ENCODE results near the gene ARHGEF26.
"Not testable (repeated sequence)": the region's sequence is repeated elsewhere in the genome, so short reads cannot be mapped to it uniquely, and the experiment has no call there.

ARHGEF26 gene, protein sequence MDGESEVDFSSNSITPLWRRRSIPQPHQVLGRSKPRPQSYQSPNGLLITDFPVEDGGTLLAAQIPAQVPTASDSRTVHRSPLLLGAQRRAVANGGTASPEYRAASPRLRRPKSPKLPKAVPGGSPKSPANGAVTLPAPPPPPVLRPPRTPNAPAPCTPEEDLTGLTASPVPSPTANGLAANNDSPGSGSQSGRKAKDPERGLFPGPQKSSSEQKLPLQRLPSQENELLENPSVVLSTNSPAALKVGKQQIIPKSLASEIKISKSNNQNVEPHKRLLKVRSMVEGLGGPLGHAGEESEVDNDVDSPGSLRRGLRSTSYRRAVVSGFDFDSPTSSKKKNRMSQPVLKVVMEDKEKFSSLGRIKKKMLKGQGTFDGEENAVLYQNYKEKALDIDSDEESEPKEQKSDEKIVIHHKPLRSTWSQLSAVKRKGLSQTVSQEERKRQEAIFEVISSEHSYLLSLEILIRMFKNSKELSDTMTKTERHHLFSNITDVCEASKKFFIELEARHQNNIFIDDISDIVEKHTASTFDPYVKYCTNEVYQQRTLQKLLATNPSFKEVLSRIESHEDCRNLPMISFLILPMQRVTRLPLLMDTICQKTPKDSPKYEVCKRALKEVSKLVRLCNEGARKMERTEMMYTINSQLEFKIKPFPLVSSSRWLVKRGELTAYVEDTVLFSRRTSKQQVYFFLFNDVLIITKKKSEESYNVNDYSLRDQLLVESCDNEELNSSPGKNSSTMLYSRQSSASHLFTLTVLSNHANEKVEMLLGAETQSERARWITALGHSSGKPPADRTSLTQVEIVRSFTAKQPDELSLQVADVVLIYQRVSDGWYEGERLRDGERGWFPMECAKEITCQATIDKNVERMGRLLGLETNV

DNA sequence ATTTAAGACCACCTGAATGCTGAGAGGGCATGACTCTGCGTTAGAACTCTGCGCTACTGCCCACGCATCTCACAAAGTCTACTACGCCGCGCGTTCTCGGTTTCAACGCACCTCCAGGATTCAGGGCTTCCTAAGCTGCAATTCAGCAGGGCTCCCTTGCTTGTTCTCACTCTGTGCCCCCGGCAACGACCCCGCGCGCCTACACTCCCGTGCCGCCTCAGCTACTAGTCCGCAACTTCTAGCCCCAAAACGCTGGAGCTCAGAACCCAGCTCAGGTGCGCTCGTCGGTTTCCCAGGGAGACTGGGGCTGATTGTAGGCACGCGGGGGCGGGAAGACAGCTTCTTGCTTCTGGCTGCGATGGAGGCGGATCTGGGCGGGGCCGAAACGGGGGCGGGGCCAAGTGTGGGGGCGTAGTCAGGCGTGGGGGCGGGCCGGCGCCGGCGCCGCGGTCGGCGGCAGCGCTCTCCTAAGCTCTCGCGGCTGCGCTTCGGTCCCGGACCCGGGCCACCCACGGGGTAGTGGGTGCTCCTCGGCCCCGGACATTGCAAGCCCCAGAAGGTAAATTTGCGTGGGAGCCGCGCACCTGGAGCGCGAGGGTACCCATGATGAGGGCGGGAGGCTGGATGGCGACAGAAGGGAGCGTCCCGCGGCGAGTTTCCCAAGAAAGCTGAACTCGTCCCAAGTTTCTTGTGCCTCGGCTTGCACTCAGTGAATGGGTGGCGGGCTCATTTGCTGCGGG lies at the start of gene ARHGEF26:
Gene ARHGEF26 (plus strand): TSS at position 430 of the 740 bp plus-strand sequence. CDS start 603 bp downstream, outside the sequence.
- peak; percentile 59 for DNase-seq (ENCODE audit: low read depth)

DNA sequence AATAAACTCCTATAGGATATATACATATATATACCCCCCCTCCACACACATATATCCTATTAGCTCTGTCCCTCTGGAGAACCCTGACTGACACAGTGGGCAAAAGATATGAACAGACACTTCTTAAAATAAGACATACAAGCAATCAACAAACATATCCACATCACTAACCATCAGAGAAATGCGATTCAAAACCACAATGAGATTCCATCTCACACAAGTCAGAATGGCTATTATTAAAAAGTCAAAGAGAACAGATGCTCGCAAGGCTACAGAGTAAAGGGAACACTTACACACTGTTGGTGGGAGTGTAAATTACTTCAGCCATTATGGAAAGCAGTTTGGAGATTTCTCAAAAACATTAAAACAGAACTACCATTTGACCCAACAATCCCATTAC lies 46.2 kb upstream of the ARHGEF26 start:
- no peak for DNase-seq (ENCODE audit: low read depth)

DNA sequence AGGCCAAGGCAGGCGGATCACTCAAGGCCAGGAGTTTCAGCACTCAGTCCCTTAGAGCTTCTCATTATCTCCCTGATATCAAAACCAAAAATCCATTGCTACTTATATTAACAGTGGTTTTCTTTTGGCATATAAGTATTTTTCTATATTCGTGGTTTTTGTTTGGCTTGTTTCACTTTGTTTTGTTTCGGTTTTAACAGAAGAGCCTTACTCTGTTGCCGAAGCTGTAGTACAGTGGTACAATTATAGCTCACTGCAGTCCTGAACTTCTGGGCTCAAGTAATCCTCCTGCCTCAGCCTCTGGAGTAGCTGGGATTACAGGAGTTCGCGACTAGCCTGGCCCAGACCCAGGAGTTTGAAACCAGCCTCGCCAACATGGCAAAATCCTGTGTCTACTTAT lies 42.5 kb upstream of the ARHGEF26 start:
- no peak for DNase-seq (ENCODE audit: low read depth)

DNA sequence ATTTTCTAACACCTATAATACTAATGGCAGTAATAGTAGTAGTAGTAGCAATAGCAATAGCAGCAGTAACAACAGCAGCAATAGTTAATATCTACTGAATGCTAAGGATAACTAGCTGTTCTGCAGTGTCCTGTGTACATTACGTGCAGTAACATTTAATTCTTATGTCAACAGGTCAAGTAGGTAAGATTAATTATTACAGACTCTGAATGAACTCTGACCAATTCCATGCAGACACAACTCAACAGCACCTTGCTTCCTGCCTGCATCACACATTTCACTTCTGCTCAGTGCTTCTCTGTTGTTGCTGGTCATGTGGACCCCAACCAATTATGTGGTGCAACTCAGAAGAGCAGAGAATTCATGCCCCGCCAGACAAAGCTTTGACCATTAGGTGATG lies 39.9 kb upstream of the ARHGEF26 start:
- no peak for DNase-seq (ENCODE audit: low read depth)

DNA sequence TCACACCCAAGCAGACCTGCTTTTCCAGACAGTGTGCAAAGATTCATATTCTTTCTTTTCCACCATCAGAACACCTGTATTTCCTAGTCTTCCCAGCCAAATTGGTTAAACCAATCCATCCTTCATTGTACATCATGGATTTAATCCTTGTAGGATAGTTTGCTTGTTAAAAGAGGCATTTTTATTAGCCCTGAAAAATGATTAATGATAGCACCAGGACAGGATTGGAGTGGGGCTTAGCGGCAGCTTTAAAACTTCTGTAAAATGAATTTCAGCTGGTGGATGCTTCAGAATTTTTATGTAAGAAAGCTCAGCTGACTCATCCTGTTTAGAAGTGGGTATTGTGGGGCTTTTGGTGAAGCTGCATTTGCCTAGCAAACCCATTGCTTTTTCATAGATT lies 36.1 kb upstream of the ARHGEF26 start:
- no peak for DNase-seq (ENCODE audit: low read depth)

DNA sequence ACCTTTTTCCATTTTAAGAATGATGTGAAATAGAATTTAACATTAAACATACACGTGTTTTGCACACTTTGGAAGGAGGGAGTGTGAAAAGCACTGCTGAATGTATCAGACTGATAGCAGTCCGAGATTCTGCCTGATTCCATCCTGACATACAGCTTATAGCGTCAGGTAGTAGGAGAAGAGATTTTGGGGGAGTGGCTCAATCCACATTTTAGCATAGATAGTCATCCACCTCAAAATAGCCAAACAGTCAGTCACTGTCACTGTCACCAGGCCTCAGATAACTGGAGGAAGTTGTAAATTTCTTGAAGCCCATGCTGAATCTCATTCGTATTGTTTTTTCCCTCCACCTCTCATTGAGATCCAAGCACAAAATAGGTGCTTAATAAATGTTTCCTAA lies 35.4 kb upstream of the ARHGEF26 start:
- no peak for DNase-seq (ENCODE audit: low read depth)

DNA sequence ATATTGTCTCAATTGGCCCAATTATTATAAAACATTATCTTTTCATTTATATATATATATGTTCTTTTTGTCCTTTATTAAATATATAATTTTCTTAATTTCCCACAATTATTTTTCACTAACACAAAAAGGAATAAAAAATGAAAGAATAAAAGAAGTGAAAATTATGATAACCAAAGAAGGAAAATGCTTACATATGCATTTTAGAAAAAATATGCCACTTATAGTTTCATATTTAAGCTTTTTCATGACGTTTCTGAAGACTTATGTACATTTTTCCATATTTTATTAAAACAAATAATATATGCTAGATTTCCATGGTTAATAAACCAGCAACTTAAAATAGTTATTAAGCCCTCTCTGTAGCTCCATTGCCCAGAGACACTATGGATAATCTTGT lies 34.9 kb upstream of the ARHGEF26 start:
- peak; percentile 1 for DNase-seq (ENCODE audit: low read depth)

DNA sequence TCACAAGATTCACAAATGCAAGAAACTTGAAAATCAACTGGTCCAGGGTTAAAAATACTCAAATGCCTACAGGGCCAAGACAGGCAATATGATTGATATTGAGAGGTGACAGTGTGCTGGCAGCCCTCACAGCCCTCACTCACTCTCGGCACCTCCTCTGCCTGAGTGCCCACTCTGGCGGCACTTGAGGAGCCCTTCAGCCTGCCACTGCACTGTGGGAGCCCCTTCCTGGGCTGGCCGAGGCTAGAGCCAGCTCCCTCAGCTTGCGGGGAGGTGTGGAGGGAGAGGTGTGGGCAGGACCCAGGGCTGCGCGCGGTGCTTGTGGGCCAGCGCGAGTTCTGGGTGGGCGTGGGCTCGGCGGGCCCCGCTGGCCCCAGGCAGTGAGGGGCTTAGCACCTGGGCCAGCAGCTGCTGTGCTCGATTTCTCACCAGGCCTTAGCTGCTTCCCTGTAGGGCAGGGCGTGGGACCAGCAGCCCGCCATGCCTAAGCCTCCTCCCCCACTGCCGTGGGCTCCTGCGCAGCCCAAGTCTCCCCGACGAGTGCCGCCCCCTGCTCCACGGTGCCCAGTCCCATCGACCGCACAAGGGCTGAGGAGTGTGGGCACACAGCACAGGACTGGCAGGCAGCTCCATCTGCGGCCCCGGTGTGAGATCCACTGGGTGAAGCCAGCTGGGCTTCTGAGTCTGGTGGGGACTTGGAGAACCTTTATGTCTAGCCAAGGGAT lies 33.3 kb upstream of the ARHGEF26 start:
- DNase-seq (ENCODE audit: low read depth) = not testable (repeated sequence)

DNA sequence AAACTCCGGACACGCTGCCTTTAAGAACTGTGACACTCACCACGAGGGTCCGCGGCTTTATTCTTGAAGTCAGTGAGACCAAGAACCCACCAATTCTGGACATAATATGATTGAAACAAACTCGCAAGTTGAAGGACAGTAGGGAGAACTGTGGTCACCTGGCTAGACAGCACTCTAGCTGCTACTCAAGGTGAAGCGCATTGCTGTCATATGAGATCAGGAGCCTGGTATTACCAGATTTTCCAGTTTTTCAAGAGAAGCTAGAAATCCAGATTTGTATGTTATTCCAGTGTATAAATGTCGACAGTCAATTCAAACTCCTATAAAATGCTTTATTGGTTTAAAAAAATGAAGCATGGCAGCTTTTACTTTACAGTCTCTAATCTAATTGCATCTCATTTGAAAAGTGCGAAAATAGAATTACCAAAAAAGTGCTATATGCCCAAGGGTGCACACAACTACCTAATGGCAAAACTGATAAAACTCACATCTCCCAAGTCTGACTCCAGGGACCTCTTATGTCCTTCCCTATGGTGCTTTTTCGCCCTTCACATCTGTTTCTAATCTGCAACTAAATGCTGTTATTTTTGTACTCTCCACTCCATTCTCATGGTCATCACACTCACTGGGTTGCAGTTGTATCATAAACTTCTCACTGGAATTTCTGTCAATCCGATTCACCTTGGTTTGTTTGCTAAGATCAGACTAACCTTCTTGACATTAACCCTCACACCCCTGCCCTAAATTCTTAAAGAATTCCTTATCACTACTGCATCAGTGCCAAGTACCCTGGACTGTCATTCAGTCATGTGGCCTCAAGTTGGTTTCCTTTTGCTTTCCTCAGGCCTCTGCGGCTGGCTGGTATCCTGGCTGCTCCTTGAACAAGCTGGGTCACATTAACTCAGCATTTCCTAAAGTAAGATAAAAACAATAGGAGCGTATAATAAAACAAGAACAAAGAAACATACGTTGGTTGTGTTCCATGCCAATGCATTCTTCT lies 31.5 kb upstream of the ARHGEF26 start:
- DNase-seq (ENCODE audit: low read depth) = no peak

DNA sequence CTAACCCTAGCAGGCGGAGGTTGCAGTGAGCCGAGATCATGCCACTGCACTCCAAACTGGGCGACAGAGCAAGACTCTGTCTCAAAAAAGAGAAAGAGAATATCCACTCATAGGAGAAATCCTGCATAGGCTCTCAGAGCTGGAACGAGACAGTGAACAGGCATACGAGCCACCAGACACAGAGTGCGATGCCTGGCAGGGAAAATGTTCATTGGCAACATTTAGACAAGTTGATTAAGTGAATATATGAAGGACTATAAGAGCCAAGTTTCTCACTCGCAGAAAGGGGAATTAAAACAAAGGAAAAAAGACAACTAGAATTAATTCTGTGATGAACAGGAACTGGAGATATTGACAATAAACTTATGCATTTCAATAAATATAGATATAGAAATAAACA lies 27.1 kb upstream of the ARHGEF26 start:
- no peak for DNase-seq (ENCODE audit: low read depth)

DNA sequence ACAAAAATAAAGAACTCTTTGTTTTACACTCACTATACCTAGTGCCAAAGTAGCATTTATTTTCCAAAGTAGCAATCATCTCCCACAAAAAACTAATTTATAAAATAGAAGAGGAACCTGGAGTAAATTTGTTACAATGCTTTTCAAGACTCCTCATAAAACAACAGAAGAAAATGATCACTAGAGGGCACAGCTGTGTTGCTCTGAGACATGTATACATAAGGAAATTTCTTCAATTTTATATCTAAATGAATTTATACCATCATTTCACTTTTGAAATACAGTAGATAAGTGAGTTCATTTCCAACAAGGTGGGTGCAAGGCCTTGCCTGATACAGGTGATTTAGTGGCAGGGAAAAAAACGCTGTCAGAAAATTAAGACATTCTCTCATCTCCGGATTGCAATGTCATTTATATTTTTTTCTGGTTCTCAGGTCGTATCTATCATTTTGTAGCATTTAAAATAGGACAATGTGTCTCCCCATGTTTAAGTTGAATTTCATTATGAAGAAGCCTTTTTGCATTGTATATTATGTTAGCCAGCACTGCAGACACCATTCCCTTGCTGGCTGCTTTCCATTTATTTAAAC lies 25.3 kb upstream of the ARHGEF26 start:
- DNase-seq (ENCODE audit: low read depth) = peak; percentile 12

DNA sequence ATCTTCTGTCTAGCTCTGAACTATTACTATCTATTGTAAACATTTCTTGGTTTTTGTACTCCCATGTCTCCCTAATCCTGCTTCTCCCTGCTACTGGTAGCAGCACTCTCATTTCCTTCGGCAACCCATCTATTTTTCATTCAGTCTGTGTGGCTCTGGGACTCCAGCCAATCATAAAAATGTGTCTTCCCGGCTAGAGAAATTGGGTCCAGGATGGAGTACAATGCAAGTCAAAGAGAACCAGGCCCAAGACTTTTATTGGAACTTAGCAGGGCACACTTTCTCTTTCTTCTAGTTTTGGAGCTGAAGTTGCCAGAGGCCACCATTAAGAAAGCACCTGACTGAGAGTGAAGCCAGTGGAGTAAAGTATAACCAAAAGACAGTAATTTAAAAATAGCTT lies 22.8 kb upstream of the ARHGEF26 start:
- DNase-seq (ENCODE audit: low read depth) = no peak

DNA sequence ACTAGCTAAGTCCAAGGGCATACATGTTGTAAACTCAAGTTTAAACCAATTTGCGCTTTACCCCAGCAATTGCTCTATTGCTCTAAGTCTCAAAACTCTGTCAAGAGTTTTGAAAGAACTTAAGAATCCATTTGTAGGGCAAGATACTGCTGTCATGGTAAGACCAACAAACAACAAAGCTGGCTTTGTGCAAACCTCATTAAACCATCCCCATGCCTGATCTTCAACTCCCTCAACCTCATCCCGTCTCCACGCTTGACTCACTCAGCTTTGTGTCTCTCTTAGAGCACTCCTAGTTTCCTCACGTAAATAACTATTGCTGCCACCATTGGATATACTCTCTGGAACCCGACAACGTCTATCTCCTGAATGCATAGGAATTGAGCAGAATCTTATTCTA lies 20.6 kb upstream of the ARHGEF26 start:
- no peak for DNase-seq (ENCODE audit: low read depth)

DNA sequence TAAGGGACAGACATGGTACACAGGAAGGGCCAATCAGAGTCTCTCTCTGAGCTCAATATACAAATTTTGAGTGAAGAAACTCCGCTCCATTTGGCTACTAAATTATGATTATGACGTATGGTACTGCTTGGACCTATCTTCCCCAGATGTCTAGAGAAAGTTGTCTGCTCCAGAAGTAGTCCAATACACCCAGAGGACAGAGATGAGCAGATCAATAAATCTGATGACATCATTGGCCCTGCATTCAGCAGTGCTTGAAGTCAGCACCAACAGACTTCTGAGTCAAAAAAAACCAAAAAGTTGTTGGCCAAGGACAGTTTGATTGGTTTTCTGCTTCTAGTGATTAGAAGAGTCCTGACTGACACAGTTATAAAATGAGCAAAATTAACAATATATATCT lies 19.9 kb upstream of the ARHGEF26 start:
- no peak for DNase-seq (ENCODE audit: low read depth)

DNA sequence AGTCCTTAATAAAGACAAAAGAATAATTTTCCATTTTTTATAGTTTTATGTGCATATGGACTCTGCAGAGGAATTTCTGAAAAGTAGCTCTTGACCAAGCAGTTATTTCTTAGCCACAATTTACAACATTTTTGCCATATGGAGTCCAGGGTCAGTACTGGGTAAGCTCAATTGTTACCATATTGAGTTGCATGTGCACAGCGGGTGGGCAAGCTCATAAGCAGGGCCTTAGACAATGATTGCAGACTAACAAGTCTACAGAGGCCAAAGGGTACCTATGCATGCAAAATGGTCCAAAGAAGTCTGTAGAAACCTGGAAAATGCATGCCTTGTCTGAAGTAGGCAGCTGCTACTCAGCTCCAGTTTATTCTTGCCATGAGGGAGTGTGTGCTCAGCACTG lies 19.0 kb upstream of the ARHGEF26 start:
- DNase-seq (ENCODE audit: low read depth) = no peak

DNA sequence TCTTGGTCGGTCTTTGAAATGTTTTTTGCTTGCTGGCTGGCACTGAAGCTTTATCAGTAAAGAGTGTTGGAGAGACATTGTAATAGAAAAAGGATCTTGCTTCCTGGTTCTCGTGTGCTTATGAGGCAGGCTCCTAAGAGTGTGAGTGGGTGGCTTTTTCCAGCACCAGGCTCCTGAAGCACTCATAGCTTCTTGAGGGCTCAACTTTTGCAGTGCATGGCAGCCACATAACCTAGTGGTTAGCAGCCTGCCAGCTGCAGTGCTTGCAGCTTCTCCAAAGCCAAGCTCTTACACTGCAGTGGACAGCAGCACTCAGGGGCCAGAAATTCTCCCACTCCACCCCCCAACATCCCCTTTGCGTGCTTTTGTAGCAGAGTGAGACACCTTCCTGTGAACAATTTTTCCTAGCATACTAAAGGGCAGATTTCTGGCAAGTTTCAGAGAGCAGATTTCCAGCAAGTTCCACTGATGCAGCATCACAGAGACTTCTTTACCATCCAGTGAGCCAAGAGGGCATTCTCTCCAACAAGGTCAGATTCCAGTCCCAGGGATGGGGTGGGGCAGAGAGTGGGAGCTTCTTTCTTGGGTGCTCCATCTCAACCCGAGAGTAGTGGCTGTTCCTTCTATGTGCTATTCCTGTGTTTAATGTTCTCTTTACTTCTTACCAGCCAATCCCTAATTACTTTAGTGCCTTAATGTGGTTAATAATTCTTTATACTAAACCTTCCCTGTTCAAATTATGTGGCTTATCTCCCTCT lies 15.8 kb upstream of the ARHGEF26 start:
- DNase-seq (ENCODE audit: low read depth) = no peak

DNA sequence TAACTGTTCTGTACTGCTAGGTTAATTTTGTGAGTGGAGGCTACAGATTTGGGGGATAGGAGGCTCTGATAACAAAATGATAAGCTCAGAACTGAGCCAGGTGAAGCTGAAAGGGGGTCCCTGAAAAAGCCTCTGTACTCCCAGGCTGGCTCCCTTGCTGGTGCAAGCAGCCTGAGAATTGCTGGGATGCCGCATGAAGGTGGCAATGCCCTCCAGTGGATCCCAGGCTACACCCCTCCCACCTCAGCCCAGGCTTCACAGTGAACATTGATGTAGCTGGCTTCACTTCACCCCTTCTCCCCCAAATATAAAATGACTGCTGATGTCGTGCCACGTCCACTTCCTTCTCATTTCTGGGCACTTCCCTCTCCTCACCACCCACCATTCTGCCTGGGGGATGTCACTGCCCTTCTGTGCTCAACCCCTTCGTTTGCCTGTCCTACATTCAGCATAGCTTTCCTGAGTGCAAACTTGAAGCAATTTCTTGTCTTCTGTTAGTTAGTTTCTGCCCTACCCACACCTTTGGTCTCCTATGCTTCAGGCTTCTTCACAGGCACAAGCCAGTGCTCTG lies 9.7 kb upstream of the ARHGEF26 start:
- DNase-seq (ENCODE audit: low read depth) = no peak

DNA sequence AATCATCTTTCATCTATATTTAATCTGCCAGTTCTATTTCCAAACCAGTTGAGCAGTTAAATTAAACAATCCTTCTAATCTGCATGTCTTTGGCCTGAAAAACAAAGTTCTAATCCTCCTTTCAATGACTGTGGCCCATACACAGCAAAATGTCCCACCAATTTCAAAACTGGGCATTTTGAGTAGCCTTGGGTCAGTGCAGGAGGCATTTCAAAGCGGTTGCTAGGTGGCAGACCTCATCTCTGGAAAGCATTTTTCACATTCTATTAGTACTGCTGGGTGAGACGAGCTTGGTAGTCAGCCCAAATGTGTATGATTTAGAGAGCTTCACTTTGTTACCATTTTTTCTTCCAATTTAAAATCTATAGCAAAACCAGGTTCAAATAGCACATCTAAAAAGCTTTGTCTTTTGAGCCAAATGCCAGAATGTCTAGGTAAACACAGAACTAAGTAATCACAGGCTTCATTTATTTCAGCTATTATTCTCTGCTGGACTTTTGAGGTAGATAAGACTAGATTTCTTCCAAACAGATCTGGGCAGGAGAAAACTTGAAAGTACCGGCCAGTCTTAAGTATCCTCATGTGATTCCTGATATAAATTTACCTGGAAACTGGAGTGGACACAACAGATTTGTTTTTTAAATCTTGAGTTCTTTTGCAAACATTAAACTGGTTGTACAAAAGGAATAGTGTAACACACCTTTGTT lies 8.9 kb upstream of the ARHGEF26 start:
- no peak for DNase-seq (ENCODE audit: low read depth)

Measured in EH (cell line).